IMR-90 (cell line): ENCODE data around the gene C11orf68. TPM values are rescaled to one million over a fixed set of nuclear protein-coding genes. Genes with fewer than 3 reads are reported as not detected.

Experiments used
- ATAC-seq: fragments of 200-7000 bp; cut with Tn5 transposase; 2 replicates; pipeline ENCODE4 v1.9.1; 2020; ENCODE audit warnings: low read depth, mild to moderate bottlenecking, moderate library complexity
- BruUV-seq: library from RNA; stranded (reverse); fragments of 400-500 nt; replicated peaks from 2 replicates; lab custom pipeline; 2021; lab: Mats Ljungman, UMichigan
- CTCF ChIA-PET: fragments of 300-600 bp; formaldehyde crosslinking; extraction: SDS; loops from one replicate; lab custom pipeline; 2021; ENCODE audit warnings: antibody characterized with exemption; lab: Yijun Ruan, JAX
- POLR2A ChIA-PET: fragments of 300-600 bp; sonication (Branson Sonifier 250); formaldehyde crosslinking; loops from one replicate; lab custom pipeline; 2022; ENCODE audit warnings: antibody characterized with exemption; ENCODE audit not compliant: unreplicated experiment; lab: Charles Lee
- DNase-seq: peaks from one replicate; pipeline ENCODE4 v3.0.0; 2013
- H2AFZ ChIP-seq: replicated peaks from 2 replicates; pipeline ENCODE3; 2013; ENCODE audit warnings: low read length, mild to moderate bottlenecking; ENCODE audit not compliant: poor library complexity
- H2AK5ac ChIP-seq: 2 replicates; pipeline ENCODE4 v1.6.1; 2013; ENCODE audit warnings: low read depth, low read length, inconsistent platforms
- H2AK9ac ChIP-seq: replicated peaks from 2 replicates; pipeline ENCODE3; 2013; ENCODE audit warnings: mild to moderate bottlenecking, low read depth, low read length, moderate library complexity; ENCODE audit not compliant: poor library complexity
- H2BK120ac ChIP-seq: 2 replicates; pipeline ENCODE4 v1.6.1; 2013; ENCODE audit warnings: low read depth, low read length, inconsistent platforms
- H2BK15ac ChIP-seq: 3 replicates; pipeline ENCODE4 v1.6.1; 2013; ENCODE audit warnings: low read depth, low read length, inconsistent platforms
- H2BK20ac ChIP-seq: 2 replicates; pipeline ENCODE4 v1.6.1; 2013; ENCODE audit warnings: low read depth, mild to moderate bottlenecking, inconsistent platforms, low read length, moderate library complexity
- H2BK5ac ChIP-seq: 2 replicates; pipeline ENCODE4 v1.6.1; 2013; ENCODE audit warnings: mild to moderate bottlenecking, low read depth, low read length, inconsistent platforms; ENCODE audit not compliant: poor library complexity, severe bottlenecking
- H3K14ac ChIP-seq: replicated peaks from 2 replicates; pipeline ENCODE4 v1.6.1; 2013; ENCODE audit warnings: low read depth, low read length, inconsistent platforms
- H3K18ac ChIP-seq: 2 replicates; pipeline ENCODE4 v1.6.1; 2013; ENCODE audit warnings: low read depth, low read length, control low read depth
- H3K23ac ChIP-seq: 2 replicates; pipeline ENCODE4 v1.6.1; 2013; ENCODE audit warnings: low read depth, low read length, inconsistent platforms
- H3K27ac ChIP-seq: 2 replicates; pipeline ENCODE4 v1.5.1; 2013; ENCODE audit warnings: mild to moderate bottlenecking, control low read depth, low read length; ENCODE audit not compliant: insufficient read depth
- H3K27me3 ChIP-seq: 2 replicates; pipeline ENCODE4 v1.6.1; 2013; ENCODE audit warnings: low read length; ENCODE audit not compliant: control insufficient read depth, insufficient read depth
- H3K36me3 ChIP-seq: 2 replicates; pipeline ENCODE4 v1.6.1; 2013; ENCODE audit warnings: low read length, mixed read lengths; ENCODE audit not compliant: control insufficient read depth, insufficient read depth
- H3K4ac ChIP-seq: 2 replicates; pipeline ENCODE4 v1.6.1; 2013; ENCODE audit warnings: low read depth, low read length, inconsistent platforms
- H3K4me1 ChIP-seq: 2 replicates; pipeline ENCODE4 v1.6.1; 2013; ENCODE audit warnings: low read length, mixed read lengths; ENCODE audit not compliant: control insufficient read depth, insufficient read depth
- H3K4me2 ChIP-seq: 2 replicates; pipeline ENCODE4 v1.6.1; 2013; ENCODE audit warnings: low read depth, mild to moderate bottlenecking, control low read depth, low read length, moderate library complexity
- H3K4me3 ChIP-seq: 2 replicates; pipeline ENCODE4 v1.5.1; 2013; ENCODE audit warnings: low read depth, mild to moderate bottlenecking, control low read depth, low read length, moderate library complexity; ENCODE audit not compliant: insufficient read depth
- H3K56ac ChIP-seq: 2 replicates; pipeline ENCODE4 v1.6.1; 2013; ENCODE audit warnings: low read length, inconsistent platforms; ENCODE audit not compliant: insufficient read depth; ENCODE audit errors: extremely low read depth
- H3K79me1 ChIP-seq, 2 experiments: 2 replicates each; pipeline ENCODE4 v1.6.1; 2013; ENCODE audit warnings: low read length in 2 of 2, inconsistent platforms in 1 of 2, low read depth in 1 of 2
- H3K9ac ChIP-seq: 2 replicates; pipeline ENCODE4 v1.6.1; 2013; ENCODE audit warnings: low read depth, low read length, control low read depth
- H3K9me1 ChIP-seq: 2 replicates; pipeline ENCODE4 v1.6.1; 2013; ENCODE audit warnings: low read length, inconsistent platforms; ENCODE audit not compliant: insufficient read depth
- H3K9me3 ChIP-seq: 2 replicates; pipeline ENCODE4 v1.6.1; 2013; ENCODE audit warnings: low read length; ENCODE audit not compliant: control insufficient read depth, insufficient read depth
- H4K20me1 ChIP-seq: 2 replicates; pipeline ENCODE4 v1.6.1; 2013; ENCODE audit warnings: low read length, inconsistent platforms; ENCODE audit not compliant: insufficient read depth
- H4K5ac ChIP-seq: 2 replicates; pipeline ENCODE4 v1.6.1; 2013; ENCODE audit warnings: mild to moderate bottlenecking, low read depth, low read length, control low read depth
- H4K8ac ChIP-seq, 2 experiments: 2 replicates each; pipeline ENCODE4 v1.6.1; 2013; ENCODE audit warnings: low read depth in 2 of 2, low read length in 2 of 2, control low read depth in 1 of 2, inconsistent platforms in 1 of 2
- H4K91ac ChIP-seq: 2 replicates; pipeline ENCODE4 v1.6.1; 2013; ENCODE audit warnings: low read depth, low read length, inconsistent platforms; ENCODE audit not compliant: insufficient read depth
- NFE2L2 ChIP-seq: fragments of 150-350 bp; IDR thresholded peaks from 2 replicates; pipeline ENCODE4 v1.6.1; 2016; ENCODE audit warnings: low read depth, mild to moderate bottlenecking, low read length
- POLR2A ChIP-seq: IDR thresholded peaks from 2 replicates; pipeline ENCODE4 v1.6.1; 2012; ENCODE audit warnings: mild to moderate bottlenecking, low read depth, low read length
- WGBS, 2 experiments: methylation state at CpG; one replicate each; pipeline versions ENCODE4 v1.1.5 to v1.1.7; 2013; ENCODE audit warnings: missing lambda C conversion rate in 2 of 2; ENCODE audit not compliant: insufficient read length in 1 of 2; ENCODE audit errors: extremely low coverage in 2 of 2; 5-methylcytosine and 5-hydroxymethylcytosine counted together
- dilution Hi-C: fragments of 300-500 bp; cut with HindIII; formaldehyde crosslinking; loops from one replicate; pipeline ENCODE4 v1.14.3; 2018; ENCODE audit warnings: low sequenced_read_pairs; ENCODE audit not compliant: unreplicated experiment
- in situ Hi-C: fragments of 300-500 bp; cut with MboI; formaldehyde crosslinking; loops from 3 replicates; pipeline ENCODE4 v1.14.3; 2019; ENCODE audit warnings: low sequenced_read_pairs, inconsistent platforms, mixed read lengths
- intact Hi-C: fragments of 100-400 bp; cut with micrococcal nuclease; formaldehyde crosslinking; loops from 2 replicates; pipeline ENCODE4 v1.10.0; 2022
- polyA plus RNA-seq, 3 experiments: library from polyadenylated mRNA; depleted of rRNA; stranded (reverse); fragments of >200 nt; gene quantifications; 2 replicates each; pipeline ENCODE4 v1.2.3, GENCODE V29; 2012; ENCODE audit warnings: low replicate concordance in 1 of 3
- total RNA-seq: library from RNA; depleted of rRNA; stranded (reverse); fragments of >200 nt; gene quantifications from 2 replicates; pipeline ENCODE4 v1.2.3, GENCODE V29; 2012

The C11orf68 gene
- total and polyA plus RNA-seq, 2 of the 4 experiments (the other 2 are of a cell fraction): 20.3 to 104 TPM

DNA sequence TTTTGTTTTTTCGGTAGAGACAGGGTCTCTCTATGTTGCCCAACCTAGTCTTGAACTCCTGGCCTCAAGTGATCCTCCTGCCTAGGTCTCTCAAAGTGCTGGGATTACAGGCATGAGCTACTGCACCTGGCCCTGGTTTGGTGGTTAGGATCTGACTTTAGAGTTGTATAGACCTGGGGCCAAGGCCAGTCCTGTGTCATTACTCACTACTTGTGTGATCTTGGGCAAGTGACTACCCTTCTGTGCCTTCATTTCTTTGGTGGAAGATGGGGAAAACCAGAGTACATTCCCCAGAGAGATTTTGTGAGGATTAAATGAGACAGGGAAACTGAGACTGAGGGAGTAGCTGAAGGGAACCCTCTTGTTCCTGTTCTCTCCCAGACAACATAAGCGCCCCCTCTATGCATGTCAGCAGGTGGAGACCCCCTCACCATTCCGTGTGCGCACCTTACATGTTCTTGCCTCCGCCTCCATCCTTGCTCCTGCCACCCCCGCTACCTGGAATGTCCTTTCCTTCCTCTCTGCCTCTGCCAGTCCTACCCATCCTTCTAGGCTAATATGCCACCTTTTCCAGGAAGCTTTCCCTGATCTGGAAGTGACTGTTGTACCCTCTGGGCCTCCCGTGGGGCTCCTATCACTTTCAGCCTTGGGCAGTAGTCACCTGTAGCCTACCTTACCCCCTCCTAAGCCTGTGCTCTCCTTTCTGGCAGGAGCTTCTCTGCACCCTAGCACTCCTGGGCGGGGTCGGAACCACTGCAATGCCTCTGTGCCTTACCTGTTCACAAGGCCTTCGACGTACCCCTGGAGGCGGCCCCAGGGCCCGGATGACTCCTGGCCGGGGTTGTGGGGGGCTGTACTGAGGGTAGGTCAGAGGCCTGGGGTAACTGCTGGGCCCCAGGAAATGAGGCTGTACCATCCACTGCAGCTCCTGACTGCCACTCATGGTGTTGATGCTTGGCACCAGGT, 22.5 kb downstream of the C11orf68 start:
- peak overlapping the region; percentile 72 for H2BK5ac ChIP-seq
- peak overlapping the region; percentile 97 for H3K14ac ChIP-seq
- intact Hi-C loops (no loop called here), in situ Hi-C loops (no loop called here), dilution Hi-C loops (no loop called here)
- POLR2A ChIA-PET: interaction anchor here (0.9 kb wide), 1 partner anchor 8 kb away, joined by 7 read pairs; the partner anchor contains the start of gene FIBP
- peak overlapping the region; percentile 14 for H4K5ac ChIP-seq
- H4K20me1 ChIP-seq: peaks cover 83% of the 10 kb centered on the region
- no peak overlapping the region for H2BK15ac ChIP-seq
- H3K36me3 ChIP-seq: peaks cover 46% of the 10 kb centered on the region
- H3K9ac ChIP-seq: peak overlapping the region; percentile 54; the same call in 1 of the 2 replicates
- peak overlapping the region; percentile 98; the same call in 1 of the 2 replicates for H3K4me3 ChIP-seq
- no peaks in the 10 kb centered on the region for H3K27me3 ChIP-seq
- peak overlapping the region; percentile 58 for H2BK120ac ChIP-seq
- peak overlapping the region; percentile 24 for H4K91ac ChIP-seq
- DNase-seq: no peak
- peak overlapping the region; percentile 92 for H2AK9ac ChIP-seq
- peaks cover 7% of the 10 kb centered on the region; the same call in 1 of the 2 replicates for H3K9me1 ChIP-seq
- peak overlapping the region; percentile 17; the same call in 1 of the 2 replicates for H3K18ac ChIP-seq
- H3K4me1 ChIP-seq: peaks cover 35% of the 10 kb centered on the region
- H3K9me3 ChIP-seq: no peaks in the 10 kb centered on the region
- WGBS, 2 experiments: 75% methylated on average over 4 of the region's 14 CpGs; no CpG with 5 or more reads in 1 of the 2 experiments
- H2AFZ ChIP-seq: peak overlapping the region; percentile 59
- H3K23ac ChIP-seq: peak overlapping the region; percentile 99
- no peak overlapping the region for H2BK20ac ChIP-seq
- peak overlapping the region; percentile 69 for H3K4me2 ChIP-seq
- peak overlapping the region; percentile 62; the same call in 1 of the 2 replicates for H3K56ac ChIP-seq
- no peak for ATAC-seq
- TF ChIP-seq NFE2L2 (no peak), POLR2A (peak; percentile 17; the same call in 1 of the 2 replicates)
- BruUV-seq: no TSS peak
- peaks cover 8 to 30% of the 10 kb centered on the region in 2 experiments for H3K79me1 ChIP-seq
- H2AK5ac ChIP-seq: peak overlapping the region; percentile 45
- H4K8ac ChIP-seq: peak overlapping the region; percentile 84 to 93; a peak in 3 of 4 replicates
- H3K4ac ChIP-seq: peak overlapping the region; percentile 93
- peak overlapping the region; percentile 28 for H3K27ac ChIP-seq
- CTCF ChIA-PET: interaction anchor here (1.2 kb wide), 1 partner anchor 126 kb away, joined by 4 read pairs; no protein-coding TSS in a partner anchor
